ENCODE measurements around the gene ARAP3.

DNA sequence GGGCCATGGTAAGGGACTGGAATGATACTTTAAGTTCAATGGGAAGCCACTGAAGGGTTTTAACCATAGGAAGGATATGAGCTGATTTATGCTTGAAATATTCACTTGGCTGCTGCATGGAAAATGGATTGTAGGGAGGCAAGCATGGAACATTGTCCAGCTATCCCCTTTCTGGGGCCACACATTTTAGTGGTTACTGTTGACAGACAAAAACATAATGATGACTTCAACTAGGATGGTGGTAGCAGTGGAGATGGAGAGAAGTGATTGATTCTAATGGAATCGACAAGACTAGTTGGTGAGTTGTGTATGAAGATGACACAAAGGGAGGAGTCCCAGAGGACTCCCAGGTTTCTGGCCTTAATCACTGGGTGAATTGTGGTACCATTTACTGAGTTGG, 24.6 kb downstream of the ARAP3 start:
- TF ChIP-seq ZNF146 (CRISPR knock-in tag; IDR thresholded peaks at IDR 0.05; ENCODE audit: unreplicated experiment) (no peak), EP300 (IDR thresholded peaks at IDR 0.05; ENCODE audit: low read length) (no peak), HDAC6 (IDR thresholded peaks at IDR 0.05; ENCODE audit: low read depth, low read length) (no peak), TARDBP (IDR thresholded peaks at IDR 0.05) (no peak), CHD1 (IDR thresholded peaks at IDR 0.05; ENCODE audit: low read length) (no peak), ZBED1 (IDR thresholded peaks at IDR 0.05) (no peak), EZH2 (IDR thresholded peaks at IDR 0.05; ENCODE audit: borderline replicate concordance, low read depth, low read length) (no peak), NFIC (IDR thresholded peaks at IDR 0.05) (no peak)
- TF ChIP-seq, protein P1, sequence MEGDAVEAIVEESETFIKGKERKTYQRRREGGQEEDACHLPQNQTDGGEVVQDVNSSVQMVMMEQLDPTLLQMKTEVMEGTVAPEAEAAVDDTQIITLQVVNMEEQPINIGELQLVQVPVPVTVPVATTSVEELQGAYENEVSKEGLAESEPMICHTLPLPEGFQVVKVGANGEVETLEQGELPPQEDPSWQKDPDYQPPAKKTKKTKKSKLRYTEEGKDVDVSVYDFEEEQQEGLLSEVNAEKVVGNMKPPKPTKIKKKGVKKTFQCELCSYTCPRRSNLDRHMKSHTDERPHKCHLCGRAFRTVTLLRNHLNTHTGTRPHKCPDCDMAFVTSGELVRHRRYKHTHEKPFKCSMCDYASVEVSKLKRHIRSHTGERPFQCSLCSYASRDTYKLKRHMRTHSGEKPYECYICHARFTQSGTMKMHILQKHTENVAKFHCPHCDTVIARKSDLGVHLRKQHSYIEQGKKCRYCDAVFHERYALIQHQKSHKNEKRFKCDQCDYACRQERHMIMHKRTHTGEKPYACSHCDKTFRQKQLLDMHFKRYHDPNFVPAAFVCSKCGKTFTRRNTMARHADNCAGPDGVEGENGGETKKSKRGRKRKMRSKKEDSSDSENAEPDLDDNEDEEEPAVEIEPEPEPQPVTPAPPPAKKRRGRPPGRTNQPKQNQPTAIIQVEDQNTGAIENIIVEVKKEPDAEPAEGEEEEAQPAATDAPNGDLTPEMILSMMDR (IDR thresholded peaks at IDR 0.05 in 2 of 3, conservative IDR thresholded peaks at IDR 0.05 in 1 of 3; ENCODE audit: insufficient read depth in 2 of 3, low read depth in 1 of 3, low read length in 3 of 3), result no peak

Measured in K562 (cell line).